Measurements from ENCODE around the gene PPP6R3. TPM values are rescaled to one million over a fixed set of nuclear protein-coding genes. Genes with fewer than 3 reads are reported as not detected.

PPP6R3 gene
- total and polyA plus RNA-seq, 2 of the 8 experiments (the other 6 are each of a cell fraction or from before 2014, with no cell fraction given), result 44.6 to 150 TPM

GRCh38 chr11:68581901-68582300 is 121.3 kb downstream of the PPP6R3 start (continued):
- TF ChIP-seq, protein P1, sequence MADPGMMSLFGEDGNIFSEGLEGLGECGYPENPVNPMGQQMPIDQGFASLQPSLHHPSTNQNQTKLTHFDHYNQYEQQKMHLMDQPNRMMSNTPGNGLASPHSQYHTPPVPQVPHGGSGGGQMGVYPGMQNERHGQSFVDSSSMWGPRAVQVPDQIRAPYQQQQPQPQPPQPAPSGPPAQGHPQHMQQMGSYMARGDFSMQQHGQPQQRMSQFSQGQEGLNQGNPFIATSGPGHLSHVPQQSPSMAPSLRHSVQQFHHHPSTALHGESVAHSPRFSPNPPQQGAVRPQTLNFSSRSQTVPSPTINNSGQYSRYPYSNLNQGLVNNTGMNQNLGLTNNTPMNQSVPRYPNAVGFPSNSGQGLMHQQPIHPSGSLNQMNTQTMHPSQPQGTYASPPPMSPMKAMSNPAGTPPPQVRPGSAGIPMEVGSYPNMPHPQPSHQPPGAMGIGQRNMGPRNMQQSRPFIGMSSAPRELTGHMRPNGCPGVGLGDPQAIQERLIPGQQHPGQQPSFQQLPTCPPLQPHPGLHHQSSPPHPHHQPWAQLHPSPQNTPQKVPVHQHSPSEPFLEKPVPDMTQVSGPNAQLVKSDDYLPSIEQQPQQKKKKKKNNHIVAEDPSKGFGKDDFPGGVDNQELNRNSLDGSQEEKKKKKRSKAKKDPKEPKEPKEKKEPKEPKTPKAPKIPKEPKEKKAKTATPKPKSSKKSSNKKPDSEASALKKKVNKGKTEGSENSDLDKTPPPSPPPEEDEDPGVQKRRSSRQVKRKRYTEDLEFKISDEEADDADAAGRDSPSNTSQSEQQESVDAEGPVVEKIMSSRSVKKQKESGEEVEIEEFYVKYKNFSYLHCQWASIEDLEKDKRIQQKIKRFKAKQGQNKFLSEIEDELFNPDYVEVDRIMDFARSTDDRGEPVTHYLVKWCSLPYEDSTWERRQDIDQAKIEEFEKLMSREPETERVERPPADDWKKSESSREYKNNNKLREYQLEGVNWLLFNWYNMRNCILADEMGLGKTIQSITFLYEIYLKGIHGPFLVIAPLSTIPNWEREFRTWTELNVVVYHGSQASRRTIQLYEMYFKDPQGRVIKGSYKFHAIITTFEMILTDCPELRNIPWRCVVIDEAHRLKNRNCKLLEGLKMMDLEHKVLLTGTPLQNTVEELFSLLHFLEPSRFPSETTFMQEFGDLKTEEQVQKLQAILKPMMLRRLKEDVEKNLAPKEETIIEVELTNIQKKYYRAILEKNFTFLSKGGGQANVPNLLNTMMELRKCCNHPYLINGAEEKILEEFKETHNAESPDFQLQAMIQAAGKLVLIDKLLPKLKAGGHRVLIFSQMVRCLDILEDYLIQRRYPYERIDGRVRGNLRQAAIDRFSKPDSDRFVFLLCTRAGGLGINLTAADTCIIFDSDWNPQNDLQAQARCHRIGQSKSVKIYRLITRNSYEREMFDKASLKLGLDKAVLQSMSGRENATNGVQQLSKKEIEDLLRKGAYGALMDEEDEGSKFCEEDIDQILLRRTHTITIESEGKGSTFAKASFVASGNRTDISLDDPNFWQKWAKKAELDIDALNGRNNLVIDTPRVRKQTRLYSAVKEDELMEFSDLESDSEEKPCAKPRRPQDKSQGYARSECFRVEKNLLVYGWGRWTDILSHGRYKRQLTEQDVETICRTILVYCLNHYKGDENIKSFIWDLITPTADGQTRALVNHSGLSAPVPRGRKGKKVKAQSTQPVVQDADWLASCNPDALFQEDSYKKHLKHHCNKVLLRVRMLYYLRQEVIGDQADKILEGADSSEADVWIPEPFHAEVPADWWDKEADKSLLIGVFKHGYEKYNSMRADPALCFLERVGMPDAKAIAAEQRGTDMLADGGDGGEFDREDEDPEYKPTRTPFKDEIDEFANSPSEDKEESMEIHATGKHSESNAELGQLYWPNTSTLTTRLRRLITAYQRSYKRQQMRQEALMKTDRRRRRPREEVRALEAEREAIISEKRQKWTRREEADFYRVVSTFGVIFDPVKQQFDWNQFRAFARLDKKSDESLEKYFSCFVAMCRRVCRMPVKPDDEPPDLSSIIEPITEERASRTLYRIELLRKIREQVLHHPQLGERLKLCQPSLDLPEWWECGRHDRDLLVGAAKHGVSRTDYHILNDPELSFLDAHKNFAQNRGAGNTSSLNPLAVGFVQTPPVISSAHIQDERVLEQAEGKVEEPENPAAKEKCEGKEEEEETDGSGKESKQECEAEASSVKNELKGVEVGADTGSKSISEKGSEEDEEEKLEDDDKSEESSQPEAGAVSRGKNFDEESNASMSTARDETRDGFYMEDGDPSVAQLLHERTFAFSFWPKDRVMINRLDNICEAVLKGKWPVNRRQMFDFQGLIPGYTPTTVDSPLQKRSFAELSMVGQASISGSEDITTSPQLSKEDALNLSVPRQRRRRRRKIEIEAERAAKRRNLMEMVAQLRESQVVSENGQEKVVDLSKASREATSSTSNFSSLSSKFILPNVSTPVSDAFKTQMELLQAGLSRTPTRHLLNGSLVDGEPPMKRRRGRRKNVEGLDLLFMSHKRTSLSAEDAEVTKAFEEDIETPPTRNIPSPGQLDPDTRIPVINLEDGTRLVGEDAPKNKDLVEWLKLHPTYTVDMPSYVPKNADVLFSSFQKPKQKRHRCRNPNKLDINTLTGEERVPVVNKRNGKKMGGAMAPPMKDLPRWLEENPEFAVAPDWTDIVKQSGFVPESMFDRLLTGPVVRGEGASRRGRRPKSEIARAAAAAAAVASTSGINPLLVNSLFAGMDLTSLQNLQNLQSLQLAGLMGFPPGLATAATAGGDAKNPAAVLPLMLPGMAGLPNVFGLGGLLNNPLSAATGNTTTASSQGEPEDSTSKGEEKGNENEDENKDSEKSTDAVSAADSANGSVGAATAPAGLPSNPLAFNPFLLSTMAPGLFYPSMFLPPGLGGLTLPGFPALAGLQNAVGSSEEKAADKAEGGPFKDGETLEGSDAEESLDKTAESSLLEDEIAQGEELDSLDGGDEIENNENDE (IDR thresholded peaks at IDR 0.05; ENCODE audit: insufficient replicate concordance, low read length), result no peak
- TF ChIP-seq JUN (IDR thresholded peaks at IDR 0.05; ENCODE audit: low read depth, low read length), result no peak
- no peak for TF ChIP-seq BCL11A (IDR thresholded peaks at IDR 0.05; ENCODE audit: low read depth in 2 of 2, low read length in 2 of 2)
- TF ChIP-seq MAFK (IDR thresholded peaks at IDR 0.05; ENCODE audit: low read depth, low read length), result no peak
- TF ChIP-seq CEBPB (IDR thresholded peaks at IDR 0.05; ENCODE audit: low read depth, low read length), result no peak
- no peak for TF ChIP-seq POLR2A (IDR thresholded peaks at IDR 0.05; ENCODE audit: control extremely low read depth in 1 of 2, low read depth in 2 of 2, low read length in 2 of 2)
- TF ChIP-seq USF2 (IDR thresholded peaks at IDR 0.05; ENCODE audit: low read length), result no peak
- no peak for TF ChIP-seq TEAD4 (IDR thresholded peaks at IDR 0.05; ENCODE audit: low read depth, low read length)
